ENCODE results near the gene SNX21. TPM values are rescaled to one million over a fixed set of nuclear protein-coding genes. Genes with fewer than 3 reads are reported as not detected.

The SNX21 gene
- total RNA-seq, 1 donor from 2014 or later = 0.75 TPM

- H3K4me3 Mint-ChIP-seq = peak overlapping the region; percentile 89
These were observed 20.6 kb upstream of the SNX21 start for GRCh38 chr20:45813006-45813340.

GRCh38 chr20:45813489-45813888, 20.1 kb upstream of the SNX21 start:
- no peaks in the 10 kb centered on the region for H3K27me3 Mint-ChIP-seq (ENCODE audit: insufficient read depth)
- H3K4me1 Mint-ChIP-seq (ENCODE audit: low read depth) = peaks cover 35% of the 10 kb centered on the region
- intact Hi-C loops (cut with micrococcal nuclease) = loop anchor here (2.0 kb wide), 1 partner anchor 159 kb away; the partner anchor contains the start of gene ZNF335
- no peak for DNase-seq (ENCODE audit: low spot score)
- H3K9me3 Mint-ChIP-seq = no peaks in the 10 kb centered on the region
- peak overlapping the region; percentile 82 for H3K27ac Mint-ChIP-seq
- H3K36me3 Mint-ChIP-seq (ENCODE audit: low read depth) = peaks cover 47% of the 10 kb centered on the region
- H3K4me3 Mint-ChIP-seq = peak overlapping the region; percentile 89

More at GRCh38 chr20:45813006-45813340, 20.6 kb upstream of the SNX21 start:
- H3K27ac Mint-ChIP-seq = peak overlapping the region; percentile 82
- peaks cover 48% of the 10 kb centered on the region for H3K36me3 Mint-ChIP-seq (ENCODE audit: low read depth)
- DNase-seq (ENCODE audit: low spot score) = no peak
- peaks cover 35% of the 10 kb centered on the region for H3K4me1 Mint-ChIP-seq (ENCODE audit: low read depth)
- intact Hi-C loops (cut with micrococcal nuclease) = loop anchor here (2.0 kb wide), 1 partner anchor 160 kb away; the partner anchor contains the start of gene ZNF335
- no peaks in the 10 kb centered on the region for H3K9me3 Mint-ChIP-seq
- no peaks in the 10 kb centered on the region for H3K27me3 Mint-ChIP-seq (ENCODE audit: insufficient read depth)

GRCh38 chr20:45814314-45814713, 19.3 kb upstream of the SNX21 start:
- H3K36me3 Mint-ChIP-seq (ENCODE audit: low read depth) = peaks cover 45% of the 10 kb centered on the region
- intact Hi-C loops (cut with micrococcal nuclease) = no loop called here
- H3K4me3 Mint-ChIP-seq = peak overlapping the region; percentile 7
- no peaks in the 10 kb centered on the region for H3K27me3 Mint-ChIP-seq (ENCODE audit: insufficient read depth)
- no peak for DNase-seq (ENCODE audit: low spot score)
- peaks cover 35% of the 10 kb centered on the region for H3K4me1 Mint-ChIP-seq (ENCODE audit: low read depth)
- no peaks in the 10 kb centered on the region for H3K9me3 Mint-ChIP-seq
- H3K27ac Mint-ChIP-seq = no peak overlapping the region

- no peaks in the 10 kb centered on the region for H3K9me3 Mint-ChIP-seq
- intact Hi-C loops (cut with micrococcal nuclease) = no loop called here
- DNase-seq (ENCODE audit: low spot score) = no peak
- no peak overlapping the region for H3K27ac Mint-ChIP-seq
- peaks cover 26% of the 10 kb centered on the region for H3K36me3 Mint-ChIP-seq (ENCODE audit: low read depth)
- H3K4me1 Mint-ChIP-seq (ENCODE audit: low read depth) = peaks cover 23% of the 10 kb centered on the region
- peaks cover 8% of the 10 kb centered on the region for H3K27me3 Mint-ChIP-seq (ENCODE audit: insufficient read depth)
- no peak overlapping the region for H3K4me3 Mint-ChIP-seq
These were observed 16.6 kb upstream of the SNX21 start for GRCh38 chr20:45816951-45817350.

GRCh38 chr20:45817376-45818194, 16.0 kb upstream of the SNX21 start:
- intact Hi-C loops (cut with micrococcal nuclease) = no loop called here
- H3K9me3 Mint-ChIP-seq = no peaks in the 10 kb centered on the region
- H3K4me3 Mint-ChIP-seq = no peak overlapping the region
- H3K27ac Mint-ChIP-seq = no peak overlapping the region
- H3K27me3 Mint-ChIP-seq (ENCODE audit: insufficient read depth) = peaks cover 14% of the 10 kb centered on the region
- H3K4me1 Mint-ChIP-seq (ENCODE audit: low read depth) = peaks cover 28% of the 10 kb centered on the region
- H3K36me3 Mint-ChIP-seq (ENCODE audit: low read depth) = peaks cover 23% of the 10 kb centered on the region
- no peak for DNase-seq (ENCODE audit: low spot score)

GRCh38 chr20:45818239-45818638, 15.4 kb upstream of the SNX21 start:
- no peaks in the 10 kb centered on the region for H3K9me3 Mint-ChIP-seq
- intact Hi-C loops (cut with micrococcal nuclease) = no loop called here
- H3K4me3 Mint-ChIP-seq = no peak overlapping the region
- H3K27me3 Mint-ChIP-seq (ENCODE audit: insufficient read depth) = peaks cover 19% of the 10 kb centered on the region
- H3K27ac Mint-ChIP-seq = no peak overlapping the region
- DNase-seq (ENCODE audit: low spot score) = no peak
- H3K4me1 Mint-ChIP-seq (ENCODE audit: low read depth) = peaks cover 24% of the 10 kb centered on the region
- H3K36me3 Mint-ChIP-seq (ENCODE audit: low read depth) = peaks cover 23% of the 10 kb centered on the region

- intact Hi-C loops (cut with micrococcal nuclease) = no loop called here
- Mint-ChIP-seq H3K4me3 (no peak overlapping the region), H3K27ac (no peak overlapping the region), H3K4me1 (ENCODE audit: low read depth) (peaks cover 31% of the 10 kb centered on the region), H3K27me3 (ENCODE audit: insufficient read depth) (peaks cover 29% of the 10 kb centered on the region), H3K36me3 (ENCODE audit: low read depth) (peaks cover 19% of the 10 kb centered on the region), H3K9me3 (no peaks in the 10 kb centered on the region)
- no peak for DNase-seq (ENCODE audit: low spot score)
These were observed 14.1 kb upstream of the SNX21 start for GRCh38 chr20:45819466-45819865.

- peaks cover 8% of the 10 kb centered on the region for H3K36me3 Mint-ChIP-seq (ENCODE audit: low read depth)
- no peak overlapping the region for H3K4me3 Mint-ChIP-seq
- H3K27ac Mint-ChIP-seq = no peak overlapping the region
- peaks cover 37% of the 10 kb centered on the region for H3K27me3 Mint-ChIP-seq (ENCODE audit: insufficient read depth)
- peaks cover 23% of the 10 kb centered on the region for H3K4me1 Mint-ChIP-seq (ENCODE audit: low read depth)
- no peak for DNase-seq (ENCODE audit: low spot score)
- intact Hi-C loops (cut with micrococcal nuclease) = no loop called here
- no peaks in the 10 kb centered on the region for H3K9me3 Mint-ChIP-seq
These were observed 11.7 kb upstream of the SNX21 start for GRCh38 chr20:45821947-45822346.

GRCh38 chr20:45822857-45823256, 10.7 kb upstream of the SNX21 start:
- Mint-ChIP-seq H3K27me3 (ENCODE audit: insufficient read depth) (peaks cover 37% of the 10 kb centered on the region), H3K9me3 (no peaks in the 10 kb centered on the region), H3K36me3 (ENCODE audit: low read depth) (peaks cover 5% of the 10 kb centered on the region), H3K4me1 (ENCODE audit: low read depth) (peaks cover 23% of the 10 kb centered on the region), H3K27ac (no peak overlapping the region), H3K4me3 (no peak overlapping the region)
- intact Hi-C loops (cut with micrococcal nuclease) = no loop called here
- DNase-seq (ENCODE audit: low spot score) = no peak

GRCh38 chr20:45823949-45824835, 9.4 kb upstream of the SNX21 start:
- Mint-ChIP-seq H3K27ac (no peak overlapping the region), H3K4me3 (peak overlapping the region; percentile 68), H3K27me3 (ENCODE audit: insufficient read depth) (peaks cover 37% of the 10 kb centered on the region), H3K4me1 (ENCODE audit: low read depth) (peaks cover 23% of the 10 kb centered on the region), H3K36me3 (ENCODE audit: low read depth) (peaks cover 1% of the 10 kb centered on the region), H3K9me3 (no peaks in the 10 kb centered on the region)
- intact Hi-C loops (cut with micrococcal nuclease) = loop anchor here (1.0 to 2.0 kb wide), 2 partner anchors 67 to 139 kb away; partner anchors contain the start of genes CTSA and NEURL2
- peak; percentile 28 for DNase-seq (ENCODE audit: low spot score)

GRCh38 chr20:45826381-45827019, 7.1 kb upstream of the SNX21 start:
- peaks cover 35% of the 10 kb centered on the region for H3K27me3 Mint-ChIP-seq (ENCODE audit: insufficient read depth)
- H3K27ac Mint-ChIP-seq = no peak overlapping the region
- no peak for DNase-seq (ENCODE audit: low spot score)
- H3K4me3 Mint-ChIP-seq = no peak overlapping the region
- H3K9me3 Mint-ChIP-seq = no peaks in the 10 kb centered on the region
- peaks cover 1% of the 10 kb centered on the region for H3K36me3 Mint-ChIP-seq (ENCODE audit: low read depth)
- intact Hi-C loops (cut with micrococcal nuclease) = no loop called here
- peaks cover 23% of the 10 kb centered on the region for H3K4me1 Mint-ChIP-seq (ENCODE audit: low read depth)

GRCh38 chr20:45827030-45827652, 6.5 kb upstream of the SNX21 start, which contains the start of gene TNNC2:
Gene TNNC2 (minus strand): TSS chr20:45827312. CDS start chr20:45827248, 64 bp downstream.
- Mint-ChIP-seq H3K27ac (no peak within 1 kb of the TSS), H3K4me1 (ENCODE audit: low read depth) (peaks cover 23% of the 10 kb centered on the region), H3K27me3 (ENCODE audit: insufficient read depth) (peaks cover 31% of the 10 kb centered on the region), H3K36me3 (ENCODE audit: low read depth) (peaks cover 1% of the 10 kb centered on the region), H3K9me3 (no peaks in the 10 kb centered on the region), H3K4me3 (no peak within 1 kb of the TSS)
- intact Hi-C loops (cut with micrococcal nuclease) = no loop called here
- DNase-seq (ENCODE audit: low spot score) = no peak

Measured in activated T-helper 1 cell treated with anti-CD3 and anti-CD28 coated beads, Interleukin-12 subunit alpha, Interleukin-12 subunit beta, Interleukin-2, Interleukin-4 antibody, amounts not matched to agents 30 ng/mL and 10 ng/mL and 1 ng/mL, durations not matched to agents 14 hours and 24 hours and 36 hours (primary cell).